Measurements from ENCODE around the gene MYO5A.

The MYO5A gene

DNA sequence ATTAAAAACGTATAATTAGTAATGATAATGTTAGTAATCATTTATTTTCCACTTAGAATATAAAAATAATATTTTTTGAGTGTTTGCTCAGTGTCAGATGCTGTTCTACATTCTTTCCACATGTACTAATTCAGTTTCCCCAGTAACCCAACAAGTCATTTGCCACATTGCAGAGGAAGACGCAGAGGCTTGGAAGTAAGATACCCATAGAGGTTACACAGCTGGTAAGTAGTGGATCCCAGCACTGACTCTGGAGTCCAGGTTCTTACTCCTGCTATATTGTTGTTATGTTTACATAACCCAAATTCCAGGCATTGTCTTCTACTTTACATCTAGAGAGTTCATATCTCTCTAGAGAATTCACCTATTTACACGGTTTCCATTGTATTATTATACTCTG, 184.8 kb downstream of the MYO5A start:
- H3K27ac ChIP-seq: no peak overlapping the region
- TF ChIP-seq CTCF (IDR thresholded peaks at IDR 0.05) (no peak), ZFX (IDR thresholded peaks at IDR 0.05; ENCODE audit: borderline replicate concordance) (no peak)

DNA sequence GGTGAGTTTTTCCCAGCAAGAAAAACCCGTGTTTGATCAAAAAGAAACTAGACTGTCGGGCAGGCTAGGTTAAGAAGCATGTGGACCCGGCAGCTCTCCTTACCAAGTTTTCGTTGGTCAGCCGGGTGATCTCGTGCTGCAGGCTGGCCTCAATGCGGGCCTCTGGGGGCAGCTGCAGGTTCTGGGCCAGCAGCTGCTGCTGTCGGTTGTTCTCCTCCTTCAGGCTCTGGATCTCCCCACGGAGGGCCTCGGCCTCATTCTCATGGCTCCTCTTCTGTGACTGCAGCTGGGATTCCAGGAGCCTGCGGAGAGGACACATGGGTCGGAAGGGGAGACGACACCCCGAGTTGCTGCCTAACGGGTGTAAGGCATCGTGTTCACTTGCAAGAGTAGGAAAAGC, 188.6 kb downstream of the MYO5A start:
- TF ChIP-seq ZFX (IDR thresholded peaks at IDR 0.05; ENCODE audit: borderline replicate concordance) (no peak), CTCF (IDR thresholded peaks at IDR 0.05) (no peak)
- no peak overlapping the region for H3K27ac ChIP-seq

DNA sequence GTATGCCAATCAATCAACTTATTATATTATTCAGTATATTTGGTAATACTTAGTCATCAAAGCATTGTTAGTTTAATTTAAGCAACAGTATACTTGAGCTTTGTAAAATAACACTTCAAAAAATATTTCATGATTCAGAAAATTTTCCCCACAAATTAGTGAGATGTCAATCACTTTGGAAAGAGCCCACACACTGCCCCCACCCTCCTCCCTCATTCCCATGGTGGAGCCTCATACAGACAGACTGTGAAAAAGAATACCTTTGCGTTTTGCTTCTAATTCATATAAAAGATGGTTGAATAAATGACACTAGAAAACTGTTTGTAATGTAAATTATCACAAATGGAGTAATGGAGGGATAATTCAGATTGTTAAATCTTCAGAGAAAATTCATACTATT, 189.8 kb downstream of the MYO5A start:
- no peak for TF ChIP-seq ZFX (IDR thresholded peaks at IDR 0.05; ENCODE audit: borderline replicate concordance)
- H3K27ac ChIP-seq: no peak overlapping the region

GRCh38 chr15:52338058-52338457, 190.6 kb downstream of the MYO5A start:
- H3K27ac ChIP-seq: no peak overlapping the region
- TF ChIP-seq CTCF (IDR thresholded peaks at IDR 0.05) (no peak), ZFX (IDR thresholded peaks at IDR 0.05; ENCODE audit: borderline replicate concordance) (no peak)

DNA sequence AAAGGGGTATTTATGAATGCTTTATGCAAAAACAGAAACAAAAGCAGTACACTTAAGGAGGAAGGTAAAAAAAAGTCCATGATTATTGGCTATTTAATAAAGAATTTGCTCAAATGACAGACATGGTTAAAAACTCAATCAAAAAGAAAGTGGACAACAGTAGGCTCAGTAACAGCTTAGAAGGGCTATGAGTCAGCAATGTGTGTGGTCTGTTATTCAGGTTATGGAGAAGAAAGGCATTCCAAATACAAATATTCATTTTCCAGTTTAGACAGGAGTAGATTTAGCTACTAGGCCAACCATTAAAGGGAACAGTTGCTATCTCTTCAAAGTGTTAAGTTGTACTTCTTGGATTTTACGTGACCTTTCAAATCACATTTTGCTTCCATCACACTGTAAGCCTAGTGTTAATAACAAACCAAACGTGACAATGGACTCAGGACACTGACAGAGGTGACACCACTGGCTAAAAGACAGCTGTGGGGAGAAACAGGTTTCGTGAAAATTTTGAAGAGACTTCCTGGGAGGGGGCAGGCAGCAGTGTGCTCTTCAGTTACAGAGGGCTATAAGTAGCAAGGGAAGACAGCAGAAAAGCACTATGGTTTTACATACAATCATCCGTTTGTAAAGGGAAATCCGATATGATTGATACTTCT, 191.4 kb downstream of the MYO5A start:
- no peak for TF ChIP-seq ZFX (IDR thresholded peaks at IDR 0.05; ENCODE audit: borderline replicate concordance)
- TF ChIP-seq CTCF (IDR thresholded peaks at IDR 0.05): no peak
- no peak overlapping the region for H3K27ac ChIP-seq

GRCh38 chr15:52336529-52336928, 192.2 kb downstream of the MYO5A start:
- no peak overlapping the region for H3K27ac ChIP-seq
- TF ChIP-seq ZFX (IDR thresholded peaks at IDR 0.05; ENCODE audit: borderline replicate concordance) (no peak), CTCF (IDR thresholded peaks at IDR 0.05) (peak; percentile 34; the same call in 1 of the 2 replicates)

DNA sequence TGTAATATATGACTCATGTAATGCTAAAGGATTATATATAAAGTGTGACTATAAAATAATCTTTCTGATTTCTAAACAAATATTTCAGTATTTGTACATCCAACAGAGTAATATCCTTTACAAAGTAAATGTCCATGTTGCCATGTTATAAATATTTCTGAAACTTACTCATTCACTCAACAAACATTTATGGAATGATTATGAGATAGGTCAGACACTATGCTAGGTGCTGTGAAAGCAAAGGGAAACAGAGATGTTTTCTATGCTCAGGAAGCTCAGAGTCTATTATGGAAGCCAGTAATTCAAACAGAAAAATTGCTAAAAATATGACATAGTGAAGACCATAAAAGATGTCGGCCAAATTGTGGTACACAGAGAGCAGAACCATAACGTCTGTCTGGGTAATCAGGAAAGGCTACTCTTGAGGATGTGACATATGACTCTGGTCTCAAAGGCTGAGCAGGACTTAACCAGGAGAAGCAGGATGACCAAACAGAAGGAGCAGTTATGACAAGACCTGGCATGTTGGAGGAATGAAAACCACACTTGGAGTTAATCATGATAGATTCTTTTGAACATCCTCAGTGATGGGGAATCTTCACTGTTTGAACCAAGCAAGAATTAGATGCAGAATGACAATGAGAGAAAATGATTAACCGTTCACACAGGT, 194.1 kb downstream of the MYO5A start:
- TF ChIP-seq CTCF (IDR thresholded peaks at IDR 0.05): no peak
- TF ChIP-seq ZFX (IDR thresholded peaks at IDR 0.05; ENCODE audit: borderline replicate concordance): no peak
- H3K27ac ChIP-seq: no peak overlapping the region
